Naive thymus-derived CD4-positive, alpha-beta T cell (primary cell): ENCODE measurements around the gene GIPR. TPM values are rescaled to one million over a fixed set of nuclear protein-coding genes. Genes with fewer than 3 reads are reported as not detected.

Experiments used
- ATAC-seq: fragments of 150-1000 bp; cut with Tn5 transposase; 2 replicates; pipeline ENCODE4 v1.10.0; 2021; ENCODE audit warnings: mild to moderate bottlenecking, moderate library complexity
- CTCF ChIA-PET: fragments of 350-600 bp; sonication (Branson Sonifier 250); formaldehyde crosslinking; loops from one replicate; lab custom pipeline; 2021; ENCODE audit warnings: antibody characterized with exemption; lab: Charles Lee
- POLR2A ChIA-PET: fragments of 350-600 bp; sonication (Branson Sonifier 250); formaldehyde crosslinking; loops from one replicate; lab custom pipeline; 2021; ENCODE audit warnings: antibody characterized with exemption, inconsistent platforms; lab: Charles Lee
- DNase-seq, 9 donors: peaks; one replicate each; pipeline versions ENCODE4 v3.0.0 to v3.0.0-alpha.2; 2020 to 2022; ENCODE audit warnings: mixed read lengths in 1 of 9
- H3K27ac ChIP-seq: one replicate; pipeline ENCODE4 v1.7.0; 2013; ENCODE audit warnings: mild to moderate bottlenecking, low read depth, low read length, moderate library complexity
- H3K27me3 ChIP-seq, 2 donors: one replicate each; pipeline ENCODE4 v1.7.0; 2013; ENCODE audit warnings: low read length in 2 of 2, mild to moderate bottlenecking in 2 of 2, moderate library complexity in 2 of 2; ENCODE audit not compliant: control insufficient read depth in 2 of 2, insufficient read depth in 2 of 2
- H3K36me3 ChIP-seq, 3 experiments: 1 replicate in 2 of 3; 2 replicates in 1 of 3; pipeline ENCODE4 v1.7.0; 2013; ENCODE audit warnings: low read length in 3 of 3, mild to moderate bottlenecking in 3 of 3, moderate library complexity in 1 of 3; ENCODE audit not compliant: insufficient read depth in 3 of 3, control insufficient read depth in 2 of 3
- H3K4me1 ChIP-seq, 2 donors: one replicate each; pipeline ENCODE4 v1.7.0; 2013; ENCODE audit warnings: low read length in 2 of 2, mild to moderate bottlenecking in 2 of 2, moderate library complexity in 1 of 2; ENCODE audit not compliant: control insufficient read depth in 2 of 2, insufficient read depth in 2 of 2
- H3K4me3 ChIP-seq: 2 replicates; pipeline ENCODE4 v1.7.0; 2013; ENCODE audit warnings: mild to moderate bottlenecking, low read length
- H3K9me3 ChIP-seq, 3 experiments: 1 replicate in 2 of 3; 2 replicates in 1 of 3; pipeline ENCODE4 v1.7.0; 2013; ENCODE audit warnings: low read length in 3 of 3; ENCODE audit not compliant: control insufficient read depth in 2 of 3
- H3K27ac Mint-ChIP-seq, 9 donors: one replicate each; pipeline ENCODE4 v1.8.0; 2020 to 2022; ENCODE audit warnings: mixed read lengths in 9 of 9, mild to moderate bottlenecking in 8 of 9, moderate library complexity in 5 of 9, inconsistent platforms in 2 of 9
- H3K27me3 Mint-ChIP-seq, 5 donors: one replicate each; pipeline ENCODE4 v1.8.0; 2021 to 2022; ENCODE audit warnings: mixed read lengths in 5 of 5, mild to moderate bottlenecking in 1 of 5
- H3K36me3 Mint-ChIP-seq, 5 donors: one replicate each; pipeline ENCODE4 v1.8.0; 2020 to 2022; ENCODE audit warnings: mixed read lengths in 5 of 5, mild to moderate bottlenecking in 3 of 5, inconsistent platforms in 1 of 5
- H3K4me1 Mint-ChIP-seq, 7 donors: one replicate each; pipeline ENCODE4 v1.8.0; 2020 to 2022; ENCODE audit warnings: mixed read lengths in 7 of 7, mild to moderate bottlenecking in 3 of 7, inconsistent platforms in 1 of 7
- H3K4me3 Mint-ChIP-seq, 10 donors: one replicate each; pipeline ENCODE4 v1.8.0; 2020 to 2022; ENCODE audit warnings: mild to moderate bottlenecking in 10 of 10, mixed read lengths in 10 of 10, moderate library complexity in 6 of 10, inconsistent platforms in 2 of 10
- H3K9me3 Mint-ChIP-seq, 11 donors: one replicate each; pipeline ENCODE4 v1.8.0; 2020 to 2022; ENCODE audit warnings: mixed read lengths in 11 of 11, mild to moderate bottlenecking in 4 of 11, inconsistent platforms in 1 of 11, moderate library complexity in 1 of 11
- intact Hi-C, 2 donors: fragments of 100-400 bp; cut with micrococcal nuclease; formaldehyde crosslinking; loops; one replicate each; pipeline ENCODE4 v1.15.1; 2023
- polyA plus RNA-seq, 2 donors: library from polyadenylated mRNA; unstranded; fragments of 300-500 nt; fragmentation: Illumina TruSeq; gene quantifications; one replicate each; pipeline ENCODE4 v1.2.3, GENCODE V29; 2021
- total RNA-seq, 6 experiments: library from RNA in 5 of 6; stranded (reverse) in 5 of 6; gene quantifications; 1 replicate in 5 of 6; 2 replicates in 1 of 6; pipeline ENCODE4 v1.2.3 and lab custom pipeline; 2021 to 2026

Gene GIPR
- total and polyA plus RNA-seq, 7 experiments from 2014 or later, result 0.15 to 7.4 (median 5.6) TPM; not detected in 1

DNA sequence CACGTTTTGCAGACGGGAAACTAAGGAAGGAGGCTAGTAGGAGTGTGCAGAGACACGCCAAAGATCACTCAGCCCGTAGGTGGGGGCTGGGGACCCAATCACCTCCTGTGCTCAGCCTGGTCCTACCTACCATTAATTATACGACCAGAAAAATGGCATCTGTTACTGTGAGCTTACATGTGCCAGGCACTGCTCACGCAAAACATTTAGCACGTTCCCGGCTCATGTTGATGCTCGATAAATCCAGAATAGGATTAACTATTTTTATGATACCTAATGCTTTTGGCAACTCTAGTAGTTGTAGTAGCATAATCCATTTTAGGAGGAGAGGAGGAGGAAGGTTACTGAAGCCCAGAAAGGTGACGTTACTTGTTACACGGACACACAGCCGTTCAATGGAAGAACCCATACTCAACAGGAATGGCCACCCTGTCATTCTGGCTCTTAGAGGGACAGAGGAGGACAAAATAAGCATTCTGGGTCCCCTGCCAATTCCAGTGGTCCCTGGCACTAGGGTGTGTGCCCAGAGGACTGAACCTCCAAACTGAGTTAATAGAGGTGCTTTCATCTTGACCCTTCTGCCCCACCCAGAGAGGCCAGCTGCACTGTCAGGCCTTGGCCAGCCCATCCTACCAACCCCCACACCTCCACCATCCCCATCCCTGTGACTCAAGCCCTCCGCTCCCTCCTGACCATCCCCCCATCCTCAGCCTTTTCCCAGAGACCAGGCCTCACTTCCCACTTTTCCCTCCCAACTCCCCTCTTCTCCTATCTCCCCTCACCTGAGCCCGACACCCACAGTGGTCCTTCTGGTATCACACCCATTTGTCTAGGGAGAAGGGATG lies 23.9 kb upstream of the GIPR start:
- no peak for DNase-seq
- H3K4me3 ChIP-seq, result no peak overlapping the region
- CTCF ChIA-PET, result interaction anchor here (0.6 to 4.7 kb wide), 5 partner anchors 37 to 169 kb away, joined by 3 to 44 read pairs (median 4); no protein-coding TSS in a partner anchor
- no peak overlapping the region for H3K27ac ChIP-seq
- no peaks in the 10 kb centered on the region for H3K27me3 ChIP-seq
- H3K27me3 Mint-ChIP-seq, result peaks cover 0 to 6% (median 3%) of the 10 kb centered on the region in 5 donors
- ATAC-seq, result no peak
- peak overlapping the region in 6 of 10 donors; percentile 9 to 62 (median 30) for H3K4me3 Mint-ChIP-seq
- peaks cover 0 to 3% (median 0%) of the 10 kb centered on the region in 11 donors for H3K9me3 Mint-ChIP-seq
- intact Hi-C loops, result loop anchor here (1.0 to 2.0 kb wide), 8 partner anchors 25 to 166 kb away; partner anchors contain the start of gene GIPR (in 1 of the 2)
- peaks cover 20 to 22% of the 10 kb centered on the region in 2 donors for H3K4me1 ChIP-seq
- peak overlapping the region in 2 of 9 donors; percentile 43 to 52 for H3K27ac Mint-ChIP-seq
- peaks cover 25 to 47% (median 37%) of the 10 kb centered on the region in 7 donors for H3K4me1 Mint-ChIP-seq
- no peaks in the 10 kb centered on the region for H3K36me3 ChIP-seq
- H3K9me3 ChIP-seq, result no peaks in the 10 kb centered on the region
- peaks cover 0 to 6% (median 0%) of the 10 kb centered on the region in 5 donors for H3K36me3 Mint-ChIP-seq
- POLR2A ChIA-PET, result interaction anchor here (0.5 to 0.7 kb wide), 4 partner anchors 12 to 204 kb away, joined by 3 to 4 read pairs (median 4); no protein-coding TSS in a partner anchor

DNA sequence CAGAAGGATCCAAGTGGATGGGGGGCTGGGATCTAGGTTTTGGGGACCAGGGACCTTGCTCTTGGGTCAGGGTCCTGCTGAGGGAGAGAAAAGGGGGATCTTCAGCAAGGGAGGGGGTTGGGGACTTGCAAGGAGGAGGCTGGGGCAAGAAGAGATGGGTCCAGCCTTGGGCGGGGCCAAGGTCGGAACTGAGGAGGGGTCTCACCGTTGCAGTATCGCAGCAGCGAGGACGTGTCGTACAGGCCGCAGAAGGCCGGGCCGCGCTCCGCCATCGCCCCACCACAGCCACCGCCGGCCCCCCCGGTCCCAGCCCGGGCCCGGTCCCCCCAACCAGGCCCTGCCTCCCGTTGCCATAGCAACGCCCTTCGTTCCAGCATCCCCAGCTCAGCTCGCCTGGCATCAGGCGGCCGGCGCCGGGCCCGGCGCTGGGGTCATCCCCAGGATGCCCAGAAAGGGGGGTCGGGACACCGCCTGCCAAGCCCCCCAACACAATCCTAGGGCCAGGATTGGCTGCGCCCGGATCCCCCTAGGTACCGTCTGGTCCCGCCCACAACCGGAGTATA lies 22.9 kb upstream of the GIPR start:
- DNase-seq (no peak), ATAC-seq (no peak)
- Mint-ChIP-seq H3K4me1 (peaks cover 25 to 46% (median 37%) of the 10 kb centered on the region in 7 donors), H3K36me3 (peaks cover 0 to 6% (median 0%) of the 10 kb centered on the region in 5 donors), H3K9me3 (peaks cover 0 to 3% (median 0%) of the 10 kb centered on the region in 11 donors), H3K27ac (peak overlapping the region in 8 of 9 donors; percentile 48 to 87 (median 65)), H3K27me3 (peaks cover 0 to 6% (median 4%) of the 10 kb centered on the region in 5 donors), H3K4me3 (peak overlapping the region; percentile 79 to 89 (median 86))
- Histone ChIP-seq H3K27ac (peak overlapping the region; percentile 37), H3K4me3 (peak overlapping the region; percentile 68), H3K9me3 (no peaks in the 10 kb centered on the region), H3K4me1 (peaks cover 16 to 20% of the 10 kb centered on the region in 2 donors), H3K36me3 (no peaks in the 10 kb centered on the region), H3K27me3 (no peaks in the 10 kb centered on the region)
- intact Hi-C loops, result loop anchor here (1.0 to 2.0 kb wide), 5 partner anchors 24 to 206 kb away; partner anchors contain the start of genes GIPR (in 1 of the 2), OPA3 (in 1 of the 2) and QPCTL (in 1 of the 2)
- POLR2A ChIA-PET, result interaction anchor here (0.7 to 1.6 kb wide), 9 partner anchors 24 to 258 kb away, joined by 3 to 10 read pairs (median 3); partner anchors contain the start of genes PPM1N, QPCTL and SNRPD2
- CTCF ChIA-PET, result interaction anchor here (0.5 to 1.5 kb wide), 4 partner anchors 11 to 176 kb away, joined by 3 to 7 read pairs (median 4); no protein-coding TSS in a partner anchor

DNA sequence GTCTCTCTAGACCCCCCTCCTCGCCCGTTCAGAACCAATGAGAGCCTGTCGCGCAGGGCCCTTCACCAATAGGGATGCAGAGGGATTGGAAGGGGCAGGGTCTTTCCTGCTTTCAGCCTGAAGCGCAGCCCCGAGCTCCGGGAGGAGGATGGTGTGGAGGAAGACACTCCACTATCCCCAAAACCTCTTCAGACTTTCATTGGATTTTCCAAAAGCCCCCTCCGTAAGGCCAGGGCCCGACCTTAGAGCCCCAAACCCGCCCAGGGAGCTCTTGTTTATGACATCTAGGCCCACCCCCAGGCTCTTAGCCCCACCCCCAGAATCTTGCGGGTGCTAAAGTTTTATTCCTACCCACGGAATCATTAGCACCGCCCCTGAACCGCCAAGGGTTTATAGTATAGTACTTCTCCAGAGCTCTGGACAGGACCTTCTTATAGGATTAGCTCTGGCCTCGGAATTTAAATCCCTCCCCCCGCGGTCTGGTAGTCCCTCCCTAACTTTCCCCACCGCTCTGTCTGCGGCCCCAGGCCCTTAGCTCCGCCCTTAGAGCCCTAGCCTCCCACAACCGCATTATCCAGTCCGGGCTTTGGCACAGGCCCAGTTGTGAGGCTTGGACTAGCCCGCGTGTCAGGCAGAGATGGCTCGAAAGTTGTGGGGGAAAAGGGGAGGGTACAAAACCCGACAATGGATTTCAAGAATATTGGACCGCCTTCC lies 22.2 kb upstream of the GIPR start:
- Histone ChIP-seq H3K4me3 (peak overlapping the region; percentile 68), H3K27me3 (no peaks in the 10 kb centered on the region), H3K27ac (peak overlapping the region; percentile 37), H3K9me3 (no peaks in the 10 kb centered on the region), H3K36me3 (no peaks in the 10 kb centered on the region), H3K4me1 (peaks cover 14 to 18% of the 10 kb centered on the region in 2 donors)
- Mint-ChIP-seq H3K27ac (peak overlapping the region; percentile 14 to 87 (median 61)), H3K27me3 (peaks cover 0 to 6% (median 4%) of the 10 kb centered on the region in 5 donors), H3K36me3 (peaks cover 0 to 5% (median 0%) of the 10 kb centered on the region in 5 donors), H3K4me1 (peaks cover 24 to 43% (median 34%) of the 10 kb centered on the region in 7 donors), H3K4me3 (peak overlapping the region; percentile 79 to 89 (median 86)), H3K9me3 (peaks cover 0 to 3% (median 0%) of the 10 kb centered on the region in 11 donors)
- peak; percentile 72 for ATAC-seq
- POLR2A ChIA-PET, result interaction anchor here (0.6 to 1.6 kb wide), 10 partner anchors 24 to 1879 kb away, joined by 3 to 10 read pairs (median 4); partner anchors contain the start of genes PPM1N, QPCTL and SNRPD2
- DNase-seq, result peak; percentile 53 to 87 (median 79)
- intact Hi-C loops, result loop anchor here (1.0 to 2.0 kb wide), 5 partner anchors 23 to 206 kb away; partner anchors contain the start of genes GIPR (in 1 of the 2), OPA3 (in 1 of the 2) and QPCTL (in 1 of the 2)
- CTCF ChIA-PET, result interaction anchor here (0.5 to 1.5 kb wide), 8 partner anchors 11 to 206 kb away, joined by 3 to 7 read pairs (median 4); no protein-coding TSS in a partner anchor

DNA sequence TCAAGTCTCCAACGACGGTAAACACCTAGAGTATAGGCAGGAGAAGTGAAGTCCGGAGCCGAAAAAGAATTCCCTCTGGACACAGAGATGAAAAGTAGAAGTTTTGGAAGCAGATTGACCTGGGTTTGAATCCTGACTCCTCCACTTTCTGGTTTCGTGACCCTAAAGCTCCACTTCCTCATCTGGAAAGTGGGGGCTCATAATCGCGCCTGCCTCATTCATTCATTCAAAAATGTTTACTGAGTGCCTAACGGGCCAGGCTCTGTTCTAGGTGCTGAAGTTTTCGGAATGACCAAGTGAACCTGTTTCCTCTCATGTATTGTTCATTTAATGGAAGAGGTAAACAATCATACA lies 21.7 kb upstream of the GIPR start:
- Histone ChIP-seq H3K4me3 (peak overlapping the region; percentile 68), H3K27me3 (no peaks in the 10 kb centered on the region), H3K36me3 (no peaks in the 10 kb centered on the region), H3K9me3 (no peaks in the 10 kb centered on the region), H3K4me1 (peaks cover 9 to 13% of the 10 kb centered on the region in 2 donors), H3K27ac (peak overlapping the region; percentile 37)
- no peak for DNase-seq
- Mint-ChIP-seq H3K27ac (peak overlapping the region in 7 of 9 donors; percentile 32 to 87 (median 60)), H3K27me3 (peaks cover 0 to 6% (median 4%) of the 10 kb centered on the region in 5 donors), H3K4me3 (peak overlapping the region; percentile 79 to 89 (median 86)), H3K9me3 (peaks cover 0 to 2% (median 0%) of the 10 kb centered on the region in 11 donors), H3K36me3 (peaks cover 0 to under 1% (median 0%) of the 10 kb centered on the region in 5 donors), H3K4me1 (peaks cover 19 to 38% (median 29%) of the 10 kb centered on the region in 7 donors)
- POLR2A ChIA-PET, result interaction anchor here (0.6 to 1.6 kb wide), 5 partner anchors 23 to 1878 kb away, joined by 3 to 10 read pairs (median 4); partner anchors contain the start of genes QPCTL and SNRPD2
- intact Hi-C loops, result no loop called here
- CTCF ChIA-PET, result interaction anchor here (0.6 to 1.5 kb wide), 5 partner anchors 10 to 207 kb away, joined by 3 to 7 read pairs (median 4); no protein-coding TSS in a partner anchor
- no peak for ATAC-seq

DNA sequence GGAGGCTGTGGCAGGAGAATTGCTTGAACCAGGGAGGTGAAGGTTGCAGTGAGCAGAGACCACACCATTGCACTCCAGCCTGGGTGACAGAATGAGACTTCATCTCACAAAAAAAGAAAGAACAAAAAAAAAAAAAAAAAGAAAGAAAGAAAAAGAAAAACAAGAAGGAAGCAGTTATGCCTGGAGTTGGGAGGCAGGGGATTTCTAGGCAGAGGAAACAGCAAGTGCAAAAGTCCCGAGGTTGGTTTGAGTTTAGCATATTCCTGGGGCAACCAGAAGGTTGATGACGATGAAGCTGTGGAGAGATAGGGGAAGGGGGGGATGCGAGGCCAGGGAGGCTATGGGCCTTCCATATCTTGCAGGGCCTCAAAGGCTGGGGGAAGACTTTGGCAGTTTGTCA lies 17.3 kb upstream of the GIPR start:
- Mint-ChIP-seq H3K4me3 (no peak overlapping the region), H3K27me3 (peaks cover 0 to 11% (median 3%) of the 10 kb centered on the region in 5 donors), H3K9me3 (no peaks in the 10 kb centered on the region), H3K4me1 (peaks cover 0 to 9% (median 8%) of the 10 kb centered on the region in 7 donors), H3K36me3 (no peaks in the 10 kb centered on the region), H3K27ac (no peak overlapping the region)
- ATAC-seq, result no peak
- no peak for DNase-seq
- CTCF ChIA-PET, result interaction anchor here (0.7 kb wide), 1 partner anchor 94 kb away, joined by 3 read pairs; no protein-coding TSS in a partner anchor
- Histone ChIP-seq H3K27me3 (no peaks in the 10 kb centered on the region), H3K9me3 (no peaks in the 10 kb centered on the region), H3K4me1 (peaks cover 4 to 8% of the 10 kb centered on the region in 2 donors), H3K36me3 (no peaks in the 10 kb centered on the region), H3K27ac (no peak overlapping the region), H3K4me3 (no peak overlapping the region)
- POLR2A ChIA-PET, result interaction anchor here (0.7 kb wide), 1 partner anchor 10 kb away, joined by 3 read pairs; no protein-coding TSS in a partner anchor
- intact Hi-C loops, result no loop called here
